Astrocyte (in vitro differentiated cells and primary cell): ENCODE data around the gene CTSZ.
"Not testable (repeated sequence)": the region's sequence is repeated elsewhere in the genome, so short reads cannot be mapped to it uniquely, and the experiment has no call there.

Experiments used
- CTCF ChIP-seq: IDR thresholded peaks from 2 replicates; pipeline ENCODE4 v1.5.1; 2011; ENCODE audit warnings: low read depth, mild to moderate bottlenecking, inconsistent platforms, low read length, moderate library complexity; ENCODE audit not compliant: insufficient read depth
- EZH2 ChIP-seq: IDR thresholded peaks from 2 replicates; pipeline ENCODE4 v1.6.1; 2012; ENCODE audit warnings: mild to moderate bottlenecking, low read length, inconsistent platforms; ENCODE audit not compliant: insufficient read depth

GRCh38 chr20:59041487-59041886, 34.4 kb upstream of the CTSZ start:
- not testable (repeated sequence) for TF ChIP-seq CTCF, EZH2
